HG02852 (cell line): ENCODE results near the gene THRAP3.
A peak's percentile ranks its signal among the peaks of the same experiment; 100 is the strongest.

Experiments used
- ATAC-seq: cut with Tn5 transposase; IDR thresholded peaks from one replicate; pipeline ENCODE4 v1.9.1; 2021; ENCODE audit warnings: mild to moderate bottlenecking, moderate library complexity; ENCODE audit not compliant: unreplicated experiment

THRAP3 gene

DNA sequence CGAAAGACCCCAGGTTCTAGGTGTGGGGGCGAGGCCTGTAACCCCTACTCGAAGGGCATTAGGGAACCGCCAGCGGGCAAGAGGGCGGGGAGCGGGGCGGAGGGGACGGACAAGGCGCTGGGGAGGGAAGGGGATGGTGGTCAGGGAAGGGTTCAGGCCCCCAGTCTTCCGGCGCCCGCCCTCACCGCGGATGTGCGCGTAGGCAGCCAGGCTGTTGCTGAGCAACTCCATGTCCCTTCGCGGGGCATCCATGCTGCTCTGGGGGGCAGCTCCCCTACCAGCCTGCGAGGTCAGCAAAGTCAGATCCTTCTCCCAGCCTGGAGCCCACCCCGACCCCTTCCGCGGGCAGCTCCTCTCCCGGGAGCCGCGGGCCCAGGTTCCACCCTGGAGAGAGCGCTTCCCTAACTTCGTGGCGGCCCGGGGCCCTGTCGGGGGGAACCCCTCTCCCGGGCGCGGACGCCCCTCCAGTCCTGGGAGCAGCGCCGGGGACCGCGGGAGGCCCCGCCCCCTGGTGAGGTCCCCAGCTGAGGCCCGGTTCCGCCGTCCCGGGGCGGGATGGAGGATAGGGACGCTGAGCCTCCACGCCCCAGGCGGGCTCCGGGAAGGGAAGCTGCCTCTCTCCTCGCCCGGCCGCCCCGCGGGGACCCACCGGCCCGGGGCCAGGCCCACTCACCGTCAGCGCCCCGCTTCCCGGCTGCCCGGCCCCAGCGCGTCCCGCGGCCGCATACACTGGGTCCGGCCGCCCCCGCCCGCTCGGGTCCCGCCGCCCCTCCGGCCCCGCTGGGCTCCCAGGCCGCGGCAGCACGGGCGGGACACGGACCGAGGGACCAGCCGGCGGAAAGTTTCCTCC, 98.8 kb downstream of the THRAP3 start:
- peak; percentile 37 for ATAC-seq

- peak; percentile 39 for ATAC-seq
Observed at GRCh38 chr1:36323636-36324352, 99.6 kb downstream of the THRAP3 start, which contains the start of gene EVA1B. Gene EVA1B (minus strand): TSS chr1:36323645. CDS start chr1:36323037, 608 bp downstream.

DNA sequence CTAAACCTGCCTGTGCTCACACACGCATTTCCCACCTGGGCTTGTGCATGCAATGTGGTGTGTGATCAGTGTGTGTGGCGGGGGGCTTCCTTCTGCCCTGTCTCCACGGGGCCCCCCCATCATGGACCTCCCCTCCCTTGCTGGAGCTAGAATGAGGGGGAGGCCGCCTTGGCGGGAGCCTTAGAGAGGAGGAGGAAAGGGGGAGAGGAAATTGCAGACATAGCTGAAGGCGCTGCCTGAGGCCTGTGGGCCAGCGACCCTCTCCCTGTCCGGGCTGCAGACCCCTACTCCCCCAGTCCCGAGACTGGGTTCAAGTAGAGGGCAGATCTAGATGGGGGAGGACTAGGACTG, 100.1 kb downstream of the THRAP3 start:
- no peak for ATAC-seq

DNA sequence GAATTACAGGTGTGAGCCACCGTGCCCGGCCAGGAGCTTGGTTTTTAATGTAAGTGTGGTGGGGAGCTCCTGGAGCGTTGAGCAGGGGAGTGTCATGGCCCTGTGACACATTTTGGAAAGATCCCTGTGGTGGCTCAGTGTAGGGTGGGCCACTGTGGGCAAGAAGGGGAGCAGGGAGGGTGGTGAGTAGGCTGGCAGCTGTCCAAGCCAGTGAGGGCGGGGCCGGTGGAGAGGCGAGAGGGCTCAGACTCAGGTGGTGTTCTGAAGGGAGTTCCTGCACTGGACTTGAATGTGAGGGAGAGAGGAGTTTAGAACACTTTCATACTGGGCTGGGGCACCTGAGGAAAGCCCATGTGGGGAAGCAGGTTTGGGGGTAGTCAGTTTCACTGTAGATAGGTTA, 102.3 kb downstream of the THRAP3 start:
- ATAC-seq: no peak

DNA sequence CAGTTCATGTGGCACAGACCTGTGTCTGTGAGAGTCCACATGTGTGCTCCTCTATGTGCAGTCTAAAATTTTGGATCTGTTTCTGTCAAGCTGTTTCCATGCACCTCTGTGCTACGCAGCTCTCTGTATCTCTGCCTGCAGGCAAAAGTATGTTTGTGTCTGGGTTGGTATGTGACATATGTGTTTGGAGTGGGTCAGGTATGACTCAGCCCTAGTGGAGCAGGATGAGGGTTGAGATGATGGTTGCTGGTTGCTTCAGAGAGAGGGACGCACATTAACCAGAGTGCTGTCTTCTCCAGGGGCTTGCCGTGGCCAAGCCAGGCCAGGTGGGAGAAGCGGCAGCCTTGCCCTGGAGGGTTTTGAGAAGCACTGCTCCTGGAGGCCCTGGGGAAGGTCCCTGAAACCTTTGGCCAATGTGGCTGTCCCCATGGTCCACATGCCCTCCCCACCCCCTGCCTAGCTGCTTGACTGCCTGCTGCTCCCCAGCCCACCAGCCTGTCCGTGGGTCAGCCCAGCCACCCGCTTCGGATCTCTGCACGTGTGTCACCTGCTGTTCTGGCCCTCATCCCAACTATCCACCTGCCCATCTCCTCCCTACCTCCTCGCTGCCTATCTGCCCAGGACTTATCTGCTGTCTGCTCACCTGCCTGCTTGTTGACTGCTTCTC, 103.3 kb downstream of the THRAP3 start:
- no peak for ATAC-seq

DNA sequence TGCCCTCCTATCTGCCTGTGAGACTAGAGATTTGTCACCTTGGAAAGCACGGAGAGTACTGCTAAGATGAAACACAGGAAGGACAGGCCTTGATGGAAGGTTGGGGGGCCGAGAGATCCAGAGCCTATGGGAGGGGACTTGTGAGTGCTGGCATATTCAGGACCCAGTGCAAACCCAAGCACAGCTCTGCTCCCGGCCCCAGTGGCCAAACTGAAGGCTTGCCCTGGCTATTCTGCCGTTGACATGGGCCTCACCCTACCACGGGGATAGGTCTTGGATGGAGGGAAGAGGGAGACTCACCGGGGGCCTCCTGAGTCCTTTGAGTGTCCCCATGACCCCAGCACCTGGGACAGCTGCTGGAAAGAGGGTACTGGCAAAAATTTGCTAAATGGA, 103.8 kb downstream of the THRAP3 start:
- no peak for ATAC-seq

DNA sequence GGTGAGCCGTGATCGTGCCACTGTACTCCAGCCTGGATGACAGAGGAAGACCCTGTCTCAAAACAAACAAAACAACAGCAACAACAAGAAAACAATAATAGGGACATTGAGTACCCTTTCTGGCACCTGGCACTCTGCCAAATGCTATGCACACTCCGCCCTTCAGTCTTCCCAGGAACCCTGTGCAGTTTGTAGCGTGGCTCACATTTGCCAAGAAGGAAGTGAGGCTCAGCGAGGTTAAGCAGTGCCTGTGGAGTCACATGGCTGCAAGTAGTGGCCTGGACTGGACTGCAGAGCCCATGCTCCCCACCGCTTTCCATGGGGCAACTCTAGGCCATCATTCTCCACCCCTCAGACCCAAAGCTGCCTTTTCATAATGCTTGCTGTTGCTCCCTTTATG, 104.5 kb downstream of the THRAP3 start:
- no peak for ATAC-seq

- no peak for ATAC-seq
Observed at GRCh38 chr1:36329817-36330216, 105.6 kb downstream of the THRAP3 start.

DNA sequence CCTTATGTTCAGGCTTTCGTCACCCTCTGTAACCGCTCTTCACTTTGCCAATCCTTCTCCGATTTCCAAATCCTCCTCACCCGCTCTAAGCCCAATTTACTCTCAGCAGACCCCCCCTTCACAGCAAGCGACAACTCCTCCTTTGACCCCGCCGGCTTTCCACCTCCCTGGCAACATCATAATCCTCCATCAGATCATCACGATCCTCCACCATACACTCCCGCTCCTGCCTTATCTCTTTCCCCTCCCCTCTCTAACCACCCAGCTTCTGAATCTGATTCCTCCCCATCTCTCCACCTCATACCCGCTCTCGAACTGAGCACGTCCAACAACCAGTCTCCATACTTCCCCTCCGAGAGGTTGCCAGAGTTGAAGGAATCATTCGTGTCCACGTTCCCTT, 106.7 kb downstream of the THRAP3 start:
- ATAC-seq: no peak

DNA sequence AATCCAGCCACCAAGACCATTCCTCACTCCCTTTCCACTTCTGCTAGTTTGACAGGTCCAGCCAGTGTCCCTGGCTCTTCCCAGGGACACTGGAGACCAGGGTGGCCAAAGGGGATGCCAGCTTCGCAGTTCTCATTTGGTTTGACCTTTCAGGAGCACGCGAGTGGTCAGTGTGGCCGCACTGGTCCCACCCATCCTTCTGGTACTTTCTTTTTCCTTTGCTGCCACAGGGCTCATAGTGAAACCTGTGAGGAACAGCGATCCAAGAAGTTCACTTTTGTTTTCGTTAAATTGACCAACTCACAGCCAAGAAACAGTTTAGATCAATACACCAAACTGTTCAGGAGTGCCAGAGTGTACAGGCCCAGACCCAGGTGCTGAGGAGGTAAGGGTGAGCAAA, 113.6 kb downstream of the THRAP3 start:
- no peak for ATAC-seq

- ATAC-seq: no peak
Observed at GRCh38 chr1:36339215-36339614, 115.0 kb downstream of the THRAP3 start.

DNA sequence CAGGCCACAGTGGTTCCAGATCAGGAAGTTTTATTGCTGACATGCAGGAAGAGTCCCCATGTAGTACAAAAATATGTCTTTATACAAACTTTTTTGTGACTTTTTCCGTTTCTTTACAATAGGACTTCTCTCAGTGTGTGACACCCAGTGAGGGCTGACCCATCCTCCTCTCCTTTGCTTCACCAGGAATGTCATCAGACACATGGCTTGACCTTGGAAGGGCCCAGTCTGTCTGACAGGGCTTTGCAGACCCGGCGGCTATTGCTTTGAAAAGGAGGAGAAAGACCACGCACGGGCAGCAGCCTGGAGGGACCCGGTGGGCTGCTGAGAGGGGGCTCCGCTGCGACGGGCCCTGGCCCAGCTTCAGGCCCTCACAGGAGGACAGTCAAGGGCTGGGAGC, 115.4 kb downstream of the THRAP3 start:
- ATAC-seq: no peak

DNA sequence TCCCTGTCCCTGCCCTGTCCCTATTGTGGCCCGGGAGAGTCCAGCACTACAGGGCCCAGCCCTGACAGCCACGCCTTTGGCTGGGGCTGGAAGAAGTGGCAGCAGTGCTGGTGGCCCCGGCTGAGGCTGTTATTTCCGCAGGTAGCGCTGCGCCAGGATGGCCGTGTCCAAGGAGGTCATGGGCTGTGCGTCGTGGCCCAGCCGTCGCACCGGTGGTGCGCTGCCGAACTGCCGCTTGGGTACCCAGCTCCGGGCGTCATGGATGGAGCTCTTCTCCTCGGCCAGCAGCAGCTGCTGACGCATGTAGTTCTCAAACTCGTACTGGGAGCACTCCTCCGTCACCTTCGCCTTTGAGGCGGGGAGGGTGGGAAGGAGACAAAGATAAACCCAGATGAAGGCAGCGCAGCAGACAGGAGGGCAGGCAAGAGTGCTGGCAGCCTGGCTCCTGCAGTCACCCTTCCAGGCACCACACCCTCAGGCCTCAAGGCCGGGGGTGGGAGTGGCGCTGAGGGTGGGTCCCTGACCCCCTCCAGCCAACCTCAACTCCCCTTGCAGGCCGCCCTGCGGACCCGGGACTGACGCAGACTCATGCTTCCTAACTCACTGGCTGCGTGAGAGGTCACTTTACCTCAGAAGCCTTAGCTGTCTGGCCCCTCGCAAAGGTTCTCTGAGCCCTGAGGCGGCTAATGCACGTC, 117.5 kb downstream of the THRAP3 start:
- no peak for ATAC-seq

- ATAC-seq: no peak
Observed at GRCh38 chr1:36342426-36343185, 118.4 kb downstream of the THRAP3 start.

- no peak for ATAC-seq
Observed at GRCh38 chr1:36343651-36344394, 119.6 kb downstream of the THRAP3 start.

DNA sequence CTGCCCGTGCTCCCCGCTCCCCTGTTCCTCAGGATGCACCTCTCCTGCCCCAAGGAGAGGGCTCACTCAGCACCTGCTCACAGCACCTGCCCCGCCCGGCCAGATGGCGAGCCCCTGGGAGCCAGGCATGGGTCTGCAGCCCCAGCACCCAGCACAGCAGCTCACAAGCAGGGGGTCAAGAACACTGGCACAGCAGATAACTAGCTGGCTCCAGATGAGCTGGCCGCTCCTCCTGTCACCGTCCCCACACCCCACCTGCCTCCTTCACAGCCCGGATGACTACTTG, 120.1 kb downstream of the THRAP3 start:
- ATAC-seq: no peak

DNA sequence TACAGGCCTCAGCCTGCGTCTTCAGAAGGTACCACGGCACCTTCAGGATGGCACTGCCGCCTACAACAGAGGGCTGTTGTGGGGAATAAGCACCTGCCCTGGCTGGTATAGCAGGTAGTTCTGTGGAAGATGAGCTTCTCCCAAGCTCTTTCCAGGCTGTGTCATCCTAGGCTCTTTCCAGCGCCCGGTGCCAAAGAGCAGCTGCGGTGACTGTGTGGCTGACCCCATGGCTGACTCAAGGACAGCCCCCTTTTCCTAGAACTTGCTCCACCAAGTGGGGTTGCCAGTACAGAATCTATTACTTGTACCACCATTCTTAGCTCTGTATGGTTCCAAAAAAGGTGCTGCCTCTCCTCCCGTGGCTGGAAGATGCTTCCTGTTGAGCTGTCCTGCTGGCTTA, 121.1 kb downstream of the THRAP3 start:
- ATAC-seq: no peak

GRCh38 chr1:36346741-36347370, 122.6 kb downstream of the THRAP3 start:
- no peak for ATAC-seq

DNA sequence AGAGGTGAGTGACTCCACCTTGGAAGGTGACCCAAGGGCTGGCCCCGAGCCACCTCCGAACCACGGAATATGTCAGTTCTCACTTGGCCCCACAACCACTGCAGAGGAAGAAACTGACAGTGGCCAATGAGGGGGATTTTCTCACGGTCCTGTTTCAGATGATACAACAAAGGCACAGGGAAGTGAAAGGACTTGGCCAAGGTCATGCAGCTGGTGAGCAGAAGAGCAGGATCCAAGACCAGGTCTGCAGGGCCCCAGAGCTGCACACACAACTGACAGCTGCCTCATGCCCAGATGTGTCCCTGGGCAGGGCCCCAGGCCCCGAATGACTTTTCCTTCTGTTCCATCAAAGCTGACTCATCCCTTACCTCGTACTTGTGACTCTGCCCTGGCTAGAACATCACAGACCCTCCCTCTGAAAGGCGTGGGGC, 125.0 kb downstream of the THRAP3 start:
- ATAC-seq: no peak
